ENCODE measurements around the gene P2RY6. TPM values are rescaled to one million over a fixed set of nuclear protein-coding genes. Genes with fewer than 3 reads are reported as not detected.
A peak's percentile ranks its signal among the peaks of the same experiment; 100 is the strongest.

Gene P2RY6
- total RNA-seq, 1 donor from 2014 or later: 6.7 TPM

DNA sequence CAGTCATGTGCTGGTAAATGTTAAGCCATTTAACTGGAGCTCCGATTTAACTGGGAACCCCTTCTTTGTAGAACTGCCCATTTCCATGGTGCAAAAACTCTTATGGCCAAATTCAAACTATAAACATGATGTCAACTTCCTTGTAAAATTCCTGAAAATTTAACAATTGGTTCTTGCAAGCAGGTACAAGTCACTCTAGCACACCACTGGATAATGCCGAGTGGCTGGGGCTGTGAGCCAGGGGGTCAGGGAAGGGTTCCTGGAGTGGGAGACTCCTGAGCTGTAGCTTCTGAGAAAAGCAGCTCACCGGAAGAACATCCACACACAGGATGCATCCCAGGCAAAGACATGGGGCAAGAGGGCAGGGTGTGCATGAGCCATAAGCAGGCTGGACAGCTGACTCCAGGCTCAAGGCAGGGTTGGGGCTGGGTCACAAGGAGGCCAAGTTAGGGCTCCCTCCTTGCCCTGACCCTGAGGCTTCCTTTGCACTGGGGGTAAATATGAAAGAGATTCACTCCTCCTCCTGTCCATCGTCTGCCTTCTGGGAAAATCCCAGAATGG is 35.9 kb upstream of the P2RY6 start:
- no peak for DNase-seq (ENCODE audit: low spot score)

DNA sequence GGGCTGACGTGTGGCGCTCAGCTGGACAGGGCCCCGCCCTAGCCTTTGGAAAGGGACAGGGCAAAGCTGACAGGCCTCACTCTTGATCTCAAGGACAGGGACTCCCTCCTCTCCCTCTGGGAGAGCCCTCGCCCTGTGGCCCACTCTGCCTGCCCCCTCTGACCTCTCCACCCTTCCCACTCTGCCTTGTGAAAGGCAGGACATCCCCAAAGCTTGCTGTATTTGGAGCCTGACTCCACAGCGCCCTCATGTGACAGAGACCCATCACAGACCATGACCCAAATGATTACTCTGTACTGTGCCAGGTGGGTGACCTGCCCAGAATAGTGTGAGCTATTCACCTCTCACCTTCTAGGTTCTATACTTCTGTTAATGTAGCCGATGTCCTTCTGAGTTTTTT is 35.3 kb upstream of the P2RY6 start:
- no peak for DNase-seq (ENCODE audit: low spot score)

DNA sequence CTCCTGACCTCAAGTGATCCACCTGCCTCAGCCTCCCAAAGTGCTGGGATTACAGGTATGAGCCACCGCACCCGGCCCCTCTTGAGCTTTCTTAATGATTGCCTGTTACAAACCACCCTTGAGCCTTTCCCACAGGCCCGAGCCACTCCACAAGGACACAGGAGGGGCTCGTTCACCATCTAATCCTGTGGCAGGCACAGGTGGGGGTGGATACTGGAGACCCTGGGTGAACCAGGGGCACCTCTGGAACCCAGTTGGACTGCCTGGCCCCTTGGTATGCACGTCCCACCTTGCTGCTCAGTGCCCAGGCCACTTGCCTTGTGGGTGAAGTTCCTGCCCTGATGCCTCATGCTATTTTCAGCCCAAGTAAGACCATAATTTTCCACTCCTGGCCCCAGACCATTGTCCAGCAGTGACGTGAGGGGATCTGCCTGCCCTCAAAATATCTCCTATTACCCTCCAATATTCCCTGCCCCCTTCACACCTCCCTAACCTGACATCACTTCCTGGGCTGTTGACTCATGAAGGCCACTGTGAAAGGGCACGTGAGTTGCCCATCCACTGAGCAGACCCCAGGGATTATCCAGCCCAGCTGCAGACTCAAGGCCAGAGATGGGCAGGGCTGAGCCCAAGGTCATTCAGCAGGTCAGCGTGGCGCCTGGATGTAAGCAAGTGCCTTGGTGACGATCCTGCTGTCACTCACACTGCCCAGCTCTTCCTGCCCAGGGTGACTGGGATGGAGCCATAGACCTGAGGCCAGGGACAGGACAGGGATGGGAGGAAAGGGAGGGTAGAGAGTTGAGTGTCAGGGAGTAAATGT is 34.5 kb upstream of the P2RY6 start:
- DNase-seq (ENCODE audit: low spot score): no peak

DNA sequence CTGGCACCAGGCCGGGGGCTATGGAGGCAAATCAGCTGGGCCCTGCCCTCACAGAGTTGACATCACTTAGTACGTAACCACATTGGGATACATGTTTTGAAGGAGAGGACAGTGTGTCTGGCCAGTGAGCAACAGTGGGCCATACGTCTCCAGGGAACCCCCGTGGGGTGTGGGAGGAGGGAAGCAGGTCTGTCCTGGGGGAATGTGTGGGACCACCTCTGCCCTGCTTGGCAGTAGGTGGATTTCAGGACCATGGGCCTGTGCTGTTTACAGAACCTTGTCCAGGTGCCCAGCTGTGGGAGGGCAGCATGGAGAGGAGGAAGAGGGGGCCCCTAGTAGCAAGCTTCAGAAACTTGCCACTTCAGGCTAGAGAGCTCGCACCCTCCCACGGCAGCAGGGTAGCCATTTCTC is 33.0 kb upstream of the P2RY6 start:
- no peak for DNase-seq (ENCODE audit: low spot score)

DNA sequence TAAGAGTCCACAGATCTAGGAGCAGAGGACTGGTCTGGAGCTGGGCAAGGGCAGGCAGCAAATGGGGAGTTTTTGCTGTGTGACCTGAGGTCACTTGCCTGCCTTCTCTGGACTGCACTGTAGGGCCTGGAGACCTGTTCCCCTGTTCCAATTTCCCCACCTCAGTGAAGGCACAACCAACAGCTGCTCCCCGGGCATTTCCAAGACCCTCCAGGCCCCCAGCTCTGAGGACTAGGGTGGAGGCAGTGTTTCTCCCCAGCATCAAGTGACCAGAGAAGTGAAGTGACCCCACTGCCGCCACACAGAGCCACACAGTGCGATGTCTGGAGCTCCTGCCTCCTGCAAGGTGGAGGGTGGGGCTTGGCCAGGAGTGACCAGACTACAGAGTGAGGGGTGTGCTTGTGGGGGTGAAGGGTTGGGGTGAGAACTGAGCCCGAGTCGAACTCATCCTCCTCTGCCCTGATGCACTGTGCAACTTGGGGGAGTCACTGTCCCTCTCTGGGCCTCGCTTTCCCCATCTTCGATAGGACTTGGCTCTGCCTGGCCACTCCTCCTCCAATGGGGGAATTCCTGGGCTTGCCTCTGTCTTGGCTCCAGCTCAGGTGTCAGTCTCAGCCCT is 32.5 kb upstream of the P2RY6 start:
- no peak for DNase-seq (ENCODE audit: low spot score)

DNA sequence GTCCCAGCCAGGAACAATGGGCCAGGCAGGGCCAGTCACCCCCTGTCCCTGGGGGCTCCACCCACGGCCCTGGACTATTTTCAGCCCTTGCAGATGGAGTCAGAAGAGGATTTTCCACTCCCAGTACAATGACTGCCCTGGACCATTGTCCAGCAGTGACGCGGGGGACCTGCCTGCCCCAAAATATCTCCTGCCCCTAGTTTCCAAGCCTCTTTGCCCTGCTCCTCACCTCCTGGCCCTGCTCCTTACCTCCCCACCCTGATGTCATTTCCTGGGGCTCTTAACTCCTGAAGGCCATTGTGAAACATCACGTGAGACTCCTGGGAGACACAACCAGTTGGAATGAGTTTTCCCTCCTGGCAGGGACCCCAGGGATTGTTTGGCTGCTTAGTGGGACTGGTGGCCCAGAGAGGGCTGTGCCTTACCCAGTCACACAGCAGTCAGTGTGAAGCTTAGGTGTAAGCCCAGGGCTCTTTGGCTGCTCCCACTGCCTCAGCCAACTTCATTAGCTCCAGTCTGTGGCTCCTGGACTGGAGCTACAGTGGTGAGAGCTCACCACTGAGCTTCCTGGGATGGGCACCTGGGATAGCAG is 31.9 kb upstream of the P2RY6 start:
- DNase-seq (ENCODE audit: low spot score): no peak

DNA sequence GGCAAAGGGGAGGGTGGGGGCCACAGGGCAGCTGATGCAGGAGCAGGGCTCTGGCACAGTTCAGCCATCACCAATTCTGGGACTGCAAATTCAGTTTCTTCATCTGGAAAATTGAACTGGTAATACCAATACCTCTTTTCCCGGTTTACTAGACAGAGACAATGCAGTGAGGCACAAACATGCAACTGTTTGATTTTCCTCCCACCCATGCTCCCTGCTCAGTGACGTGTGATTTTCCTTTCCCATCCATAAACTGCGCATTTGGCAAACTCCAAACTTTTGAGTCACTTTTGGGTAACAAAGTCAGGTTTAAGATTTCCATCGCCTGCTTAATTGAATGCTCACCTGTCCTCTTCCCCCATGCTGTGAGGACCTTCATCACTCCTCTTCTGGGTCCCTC is 30.8 kb upstream of the P2RY6 start:
- DNase-seq (ENCODE audit: low spot score): no peak

DNA sequence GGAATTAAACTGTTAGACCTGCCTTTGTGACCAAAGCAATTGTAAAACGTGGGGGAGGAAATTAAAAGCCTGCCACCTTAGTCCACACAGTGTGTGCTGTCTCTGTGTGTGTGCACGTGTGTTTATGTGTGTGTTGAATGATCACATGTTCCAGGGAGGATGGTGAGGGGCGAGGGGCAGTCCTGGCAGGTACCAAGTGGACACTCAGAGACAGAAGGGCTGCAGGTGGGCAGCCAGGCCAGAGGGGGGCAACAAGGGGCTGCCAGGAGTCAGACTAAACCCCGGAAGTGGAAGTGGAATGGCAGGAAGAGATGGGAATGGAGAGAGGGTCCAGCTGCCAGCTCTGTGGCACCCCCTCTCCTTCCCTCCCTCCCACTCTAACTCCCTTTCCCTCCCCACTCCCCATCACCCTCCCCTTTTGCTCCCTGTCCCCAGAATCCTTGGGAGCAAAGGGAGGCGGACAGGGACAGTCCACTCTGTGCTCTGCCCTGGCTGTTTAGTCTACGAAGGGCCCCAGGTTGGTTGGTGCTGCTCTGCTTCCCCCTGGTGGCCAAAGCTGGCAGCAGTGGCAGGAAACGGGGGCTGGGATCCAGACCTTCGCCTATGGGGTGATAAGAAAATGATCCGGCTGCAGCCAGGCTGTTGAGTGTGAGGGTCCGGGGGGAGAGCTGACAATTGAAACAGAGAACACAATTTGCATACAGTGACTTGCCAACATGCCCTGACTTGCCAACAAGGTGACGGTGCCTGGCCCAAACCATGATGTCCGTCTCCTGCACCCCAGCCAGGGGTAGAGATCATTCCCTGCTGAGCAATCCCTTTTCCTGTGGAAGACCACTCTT is 29.7 kb upstream of the P2RY6 start:
- no peak for DNase-seq (ENCODE audit: low spot score)

DNA sequence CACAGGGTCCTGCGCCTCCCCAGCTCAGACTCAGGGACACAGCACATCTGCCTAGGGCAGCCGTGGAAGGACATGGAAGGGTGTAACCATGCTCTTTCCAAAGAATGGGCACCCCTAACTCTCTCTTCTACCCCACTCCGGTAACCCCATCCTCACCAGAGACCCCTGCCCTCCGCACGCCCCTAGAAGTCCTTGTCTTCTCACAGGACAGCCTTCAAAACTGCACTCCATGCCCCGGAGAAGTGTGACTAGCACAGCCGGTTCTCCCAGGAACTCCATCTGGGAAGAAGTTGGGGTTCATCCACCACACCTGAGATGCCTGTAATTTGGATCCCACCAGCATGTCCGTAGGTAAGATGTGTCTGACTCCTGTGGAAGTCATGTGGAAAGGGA is 29.0 kb upstream of the P2RY6 start:
- DNase-seq (ENCODE audit: low spot score): no peak

DNA sequence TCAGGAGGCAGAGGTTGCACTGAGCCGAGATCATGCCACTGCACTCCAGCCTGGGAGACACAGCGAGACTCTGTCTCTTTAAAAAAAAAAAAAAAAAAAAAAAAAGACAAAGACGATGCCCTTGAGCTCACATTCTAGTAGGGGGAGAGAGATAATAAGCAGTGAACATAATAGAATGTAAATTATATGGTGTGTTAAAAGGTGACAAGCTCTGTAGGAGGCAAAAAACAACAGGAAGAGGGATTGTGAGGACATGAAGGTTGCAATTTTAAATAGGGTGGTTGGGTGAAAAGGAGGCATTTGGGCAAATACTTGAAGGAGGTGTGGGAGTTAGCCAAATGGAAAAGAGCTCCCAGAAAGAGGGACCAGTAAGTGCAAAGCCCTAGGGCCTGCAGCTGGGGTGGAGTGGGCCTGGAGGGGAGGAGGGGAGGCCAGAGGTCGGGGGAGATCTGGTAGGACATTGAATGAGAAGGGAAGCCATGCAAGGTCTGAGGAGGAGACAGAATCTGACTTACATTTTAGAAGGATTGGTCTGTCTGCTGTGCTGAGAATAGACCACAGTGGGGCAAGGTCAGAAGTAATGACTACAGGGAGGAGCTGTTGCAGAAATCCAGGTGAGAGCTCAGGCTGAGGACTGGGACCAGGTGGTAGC is 27.4 kb upstream of the P2RY6 start:
- no peak for DNase-seq (ENCODE audit: low spot score)

DNA sequence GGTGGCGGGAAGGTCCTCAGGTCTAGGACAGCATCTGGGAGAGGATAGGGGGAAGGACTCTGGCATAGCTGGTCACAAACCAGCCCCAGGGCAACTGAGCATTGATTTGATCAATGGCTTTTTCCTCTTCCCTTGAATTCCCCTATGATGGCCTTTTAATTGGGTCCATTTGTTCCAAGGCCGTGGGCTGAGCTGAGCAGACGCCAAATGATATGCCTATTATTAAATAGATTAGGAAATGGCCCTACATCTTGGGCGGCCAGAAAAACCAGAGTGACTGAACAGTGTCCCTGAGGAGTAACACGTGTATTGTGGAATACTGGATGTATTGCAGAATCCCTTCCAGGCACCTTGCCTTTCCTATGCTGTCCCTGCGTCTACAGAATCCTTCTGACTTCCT is 26.7 kb upstream of the P2RY6 start:
- no peak for DNase-seq (ENCODE audit: low spot score)

DNA sequence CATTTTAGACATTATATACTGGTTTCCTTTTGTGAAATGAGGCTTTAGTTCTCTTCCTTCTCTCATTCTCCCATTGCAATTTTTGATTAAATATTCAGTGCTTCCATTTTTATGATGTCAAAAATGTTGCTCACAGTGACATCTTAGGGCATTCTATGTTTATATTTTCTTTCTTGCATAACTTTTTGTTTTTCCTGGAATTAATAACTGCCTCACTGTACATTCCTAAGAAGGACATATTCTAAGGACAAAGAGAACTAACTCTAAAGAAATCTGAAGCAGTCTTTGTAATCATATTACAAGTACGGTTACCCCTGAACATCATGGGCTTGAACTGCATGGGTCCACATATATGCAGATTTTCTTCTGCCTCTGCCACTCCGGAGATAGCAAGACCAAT is 25.8 kb upstream of the P2RY6 start:
- no peak for DNase-seq (ENCODE audit: low spot score)

DNA sequence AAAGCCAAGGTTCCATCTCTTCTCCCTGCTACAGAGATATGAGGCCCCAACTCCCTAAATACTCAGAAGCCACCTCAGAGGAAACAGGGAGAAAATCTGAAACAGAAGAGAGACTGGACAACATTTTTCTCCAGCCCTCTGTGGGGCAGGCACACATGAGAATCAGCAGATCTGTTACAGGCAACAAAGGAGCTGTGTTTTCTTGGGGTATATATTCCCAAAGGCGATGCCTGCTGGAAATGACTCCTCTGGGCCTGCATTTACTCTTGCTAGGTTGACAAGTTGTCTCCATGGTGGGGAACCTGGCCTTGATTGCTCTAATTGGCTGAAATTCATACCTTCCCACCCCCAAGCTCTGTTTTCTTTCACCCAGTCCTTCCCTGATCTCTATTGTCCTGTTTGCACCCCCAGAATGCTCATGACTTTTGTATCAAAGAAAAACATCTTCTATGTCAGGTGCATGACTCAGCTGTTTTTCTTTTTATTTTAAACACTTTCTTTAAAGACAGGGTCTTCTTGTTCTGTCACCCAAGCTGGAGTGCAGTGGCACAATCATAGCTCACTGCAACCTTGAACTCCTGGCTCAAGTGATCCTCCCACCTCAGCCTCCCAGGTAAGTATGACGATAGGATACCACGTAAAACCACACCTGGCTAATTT is 23.5 kb upstream of the P2RY6 start:
- no peak for DNase-seq (ENCODE audit: low spot score)

DNA sequence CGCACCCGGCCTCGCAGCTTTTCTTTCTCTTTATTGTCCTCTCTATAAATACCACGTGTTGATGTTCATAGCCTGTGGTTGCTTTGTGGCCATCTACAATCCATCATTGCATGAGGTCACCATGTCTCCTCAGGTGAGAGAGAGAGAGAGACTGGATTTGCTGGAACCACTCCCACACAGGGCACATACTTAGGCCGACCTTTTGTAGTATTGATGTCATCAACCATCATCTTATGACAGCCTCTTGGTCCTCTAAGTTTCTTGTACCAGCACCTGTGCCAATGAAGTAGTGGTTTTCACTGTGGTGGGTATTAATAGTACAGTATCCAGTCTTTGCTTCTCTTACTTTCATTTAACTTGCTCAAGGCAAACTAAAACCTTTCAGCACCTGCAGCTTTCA is 22.8 kb upstream of the P2RY6 start:
- no peak for DNase-seq (ENCODE audit: low spot score)

DNA sequence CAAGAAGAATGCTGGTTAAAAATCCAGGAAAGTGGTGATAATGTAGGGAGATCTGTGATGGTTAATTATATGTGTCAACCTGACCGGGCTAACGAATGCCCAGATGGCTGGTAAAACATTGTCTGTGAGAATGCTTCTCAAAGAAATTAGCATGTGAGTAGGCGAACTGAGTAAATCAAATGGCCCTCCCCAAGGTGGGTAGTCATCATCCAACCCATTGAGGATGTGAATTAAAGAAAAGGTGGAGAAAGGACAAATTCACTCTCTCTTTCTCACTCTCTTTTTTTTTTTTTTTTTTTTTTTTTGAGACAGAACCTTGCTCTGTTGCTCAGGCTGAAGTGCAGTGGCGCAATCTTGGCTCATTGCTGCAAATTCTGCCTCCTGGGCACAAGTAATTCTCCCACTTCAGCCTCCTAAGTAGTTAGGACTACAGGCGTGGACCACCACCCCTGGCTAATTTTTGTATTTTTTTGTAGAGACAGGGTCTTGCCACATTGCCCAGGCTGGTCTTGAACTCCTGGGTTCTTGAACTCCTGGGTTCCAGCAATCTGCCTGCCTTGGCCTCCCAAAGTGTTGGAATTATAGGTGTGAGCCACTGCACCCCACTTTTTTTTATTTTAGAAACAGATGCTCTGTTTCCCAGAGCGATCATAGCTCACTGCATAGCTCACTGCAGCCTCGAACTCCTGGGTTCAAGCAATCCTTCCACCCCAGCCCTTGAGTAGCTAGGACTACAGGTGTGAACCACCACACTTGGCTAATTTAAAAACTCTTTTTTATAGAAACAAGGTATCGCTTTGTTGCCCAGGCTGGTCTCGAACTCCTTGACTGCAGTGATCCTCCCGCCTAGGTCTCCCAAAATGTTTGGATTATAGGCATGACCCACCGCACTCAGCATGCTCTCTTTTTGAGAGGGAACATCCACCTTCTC is 22.0 kb upstream of the P2RY6 start:
- no peak for DNase-seq (ENCODE audit: low spot score)

DNA sequence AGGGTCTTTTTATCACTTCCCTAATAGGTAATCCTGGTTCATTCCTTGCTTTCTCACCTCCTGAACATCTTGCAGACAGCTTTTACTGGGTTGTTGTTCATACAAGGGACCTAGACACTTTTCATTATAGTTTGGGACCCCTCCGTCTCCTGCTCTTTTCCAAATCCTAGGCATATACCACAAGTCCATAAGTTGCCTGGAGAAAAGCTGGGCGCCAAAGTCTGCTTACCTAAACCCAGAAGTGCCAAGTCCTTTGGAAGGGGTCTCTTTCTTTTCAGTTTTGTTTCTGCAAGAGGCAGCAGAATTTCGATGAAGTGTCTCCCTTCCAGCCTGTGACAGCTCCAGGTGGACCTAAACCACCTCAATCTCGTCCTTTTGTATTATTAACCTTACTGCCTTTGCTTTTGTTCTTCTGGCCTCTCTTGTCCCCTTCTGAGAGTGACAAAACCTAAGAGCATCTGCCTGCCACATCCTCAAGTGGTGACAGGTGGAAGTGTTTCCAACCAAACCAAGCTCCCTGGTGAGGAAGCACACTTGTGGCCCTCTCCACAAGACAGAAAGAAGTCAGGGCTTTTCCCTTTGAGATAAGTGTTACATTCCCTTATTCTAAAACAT is 19.5 kb upstream of the P2RY6 start:
- DNase-seq (ENCODE audit: low spot score): no peak

DNA sequence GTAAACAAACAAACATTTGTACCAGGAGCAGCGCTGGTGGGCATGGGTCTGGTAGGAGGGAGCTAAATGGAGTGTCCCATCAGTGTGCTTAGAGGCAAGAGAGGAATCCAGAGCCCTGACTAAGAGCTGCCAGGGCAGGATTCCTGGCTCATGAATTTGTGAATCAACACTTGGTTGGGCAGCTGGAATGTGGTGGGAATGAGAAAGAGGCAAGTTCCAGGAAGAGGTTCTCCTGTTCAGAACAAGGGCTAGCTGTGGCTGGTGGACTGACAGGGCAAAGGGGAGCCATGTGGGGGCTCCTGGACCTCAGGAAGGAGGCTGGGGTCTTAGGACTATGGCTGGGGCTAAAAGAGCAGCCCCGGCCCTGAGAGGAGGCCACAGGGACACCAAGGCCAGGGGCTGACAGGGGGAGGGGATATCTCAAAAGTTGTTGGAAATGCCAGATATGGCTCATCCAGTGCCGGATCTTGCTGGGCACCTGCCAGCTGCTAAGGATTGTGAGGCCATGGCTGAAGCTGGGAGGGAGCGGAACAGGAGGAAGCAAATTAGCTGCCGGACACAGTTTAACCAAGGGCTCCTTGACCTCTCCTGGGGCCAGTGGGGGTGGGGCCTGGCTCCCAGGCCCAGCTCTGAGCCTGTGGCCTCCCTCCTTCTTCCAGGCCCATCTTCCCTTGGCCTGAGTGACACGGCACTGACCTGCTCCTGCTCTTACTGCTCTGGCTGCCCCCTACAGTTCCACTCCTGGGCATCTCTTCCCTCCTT is 14.6 kb upstream of the P2RY6 start:
- peak; percentile 89 for DNase-seq (ENCODE audit: low spot score)

Measured in mesenteric fat pad (tissue), 1 donor.